IMR-90 (cell line): ENCODE data around the gene PSAP. TPM values are rescaled to one million over a fixed set of nuclear protein-coding genes. Genes with fewer than 3 reads are reported as not detected.

ENCODE experiments used
- ATAC-seq: fragments of 200-7000 bp; cut with Tn5 transposase; 2 replicates; pipeline ENCODE4 v1.9.1; 2020; ENCODE audit warnings: low read depth, mild to moderate bottlenecking, moderate library complexity
- BruUV-seq: library from RNA; stranded (reverse); fragments of 400-500 nt; replicated peaks from 2 replicates; lab custom pipeline; 2021; lab: Mats Ljungman, UMichigan
- CTCF ChIA-PET: fragments of 300-600 bp; formaldehyde crosslinking; extraction: SDS; loops from one replicate; lab custom pipeline; 2021; ENCODE audit warnings: antibody characterized with exemption; lab: Yijun Ruan, JAX
- POLR2A ChIA-PET: fragments of 300-600 bp; sonication (Branson Sonifier 250); formaldehyde crosslinking; loops from one replicate; lab custom pipeline; 2022; ENCODE audit warnings: antibody characterized with exemption; ENCODE audit not compliant: unreplicated experiment; lab: Charles Lee
- DNase-seq: peaks from one replicate; pipeline ENCODE4 v3.0.0; 2013
- H2AFZ ChIP-seq: replicated peaks from 2 replicates; pipeline ENCODE3; 2013; ENCODE audit warnings: low read length, mild to moderate bottlenecking; ENCODE audit not compliant: poor library complexity
- H2AK5ac ChIP-seq: 2 replicates; pipeline ENCODE4 v1.6.1; 2013; ENCODE audit warnings: low read depth, low read length, inconsistent platforms
- H2AK9ac ChIP-seq: replicated peaks from 2 replicates; pipeline ENCODE3; 2013; ENCODE audit warnings: mild to moderate bottlenecking, low read depth, low read length, moderate library complexity; ENCODE audit not compliant: poor library complexity
- H2BK120ac ChIP-seq: 2 replicates; pipeline ENCODE4 v1.6.1; 2013; ENCODE audit warnings: low read depth, low read length, inconsistent platforms
- H2BK15ac ChIP-seq: 3 replicates; pipeline ENCODE4 v1.6.1; 2013; ENCODE audit warnings: low read depth, low read length, inconsistent platforms
- H2BK20ac ChIP-seq: 2 replicates; pipeline ENCODE4 v1.6.1; 2013; ENCODE audit warnings: low read depth, mild to moderate bottlenecking, inconsistent platforms, low read length, moderate library complexity
- H2BK5ac ChIP-seq: 2 replicates; pipeline ENCODE4 v1.6.1; 2013; ENCODE audit warnings: mild to moderate bottlenecking, low read depth, low read length, inconsistent platforms; ENCODE audit not compliant: poor library complexity, severe bottlenecking
- H3K14ac ChIP-seq: replicated peaks from 2 replicates; pipeline ENCODE4 v1.6.1; 2013; ENCODE audit warnings: low read depth, low read length, inconsistent platforms
- H3K18ac ChIP-seq: 2 replicates; pipeline ENCODE4 v1.6.1; 2013; ENCODE audit warnings: low read depth, low read length, control low read depth
- H3K23ac ChIP-seq: 2 replicates; pipeline ENCODE4 v1.6.1; 2013; ENCODE audit warnings: low read depth, low read length, inconsistent platforms
- H3K27ac ChIP-seq: 2 replicates; pipeline ENCODE4 v1.5.1; 2013; ENCODE audit warnings: mild to moderate bottlenecking, control low read depth, low read length; ENCODE audit not compliant: insufficient read depth
- H3K27me3 ChIP-seq: 2 replicates; pipeline ENCODE4 v1.6.1; 2013; ENCODE audit warnings: low read length; ENCODE audit not compliant: control insufficient read depth, insufficient read depth
- H3K36me3 ChIP-seq: 2 replicates; pipeline ENCODE4 v1.6.1; 2013; ENCODE audit warnings: low read length, mixed read lengths; ENCODE audit not compliant: control insufficient read depth, insufficient read depth
- H3K4ac ChIP-seq: 2 replicates; pipeline ENCODE4 v1.6.1; 2013; ENCODE audit warnings: low read depth, low read length, inconsistent platforms
- H3K4me1 ChIP-seq: 2 replicates; pipeline ENCODE4 v1.6.1; 2013; ENCODE audit warnings: low read length, mixed read lengths; ENCODE audit not compliant: control insufficient read depth, insufficient read depth
- H3K4me2 ChIP-seq: 2 replicates; pipeline ENCODE4 v1.6.1; 2013; ENCODE audit warnings: low read depth, mild to moderate bottlenecking, control low read depth, low read length, moderate library complexity
- H3K4me3 ChIP-seq: 2 replicates; pipeline ENCODE4 v1.5.1; 2013; ENCODE audit warnings: low read depth, mild to moderate bottlenecking, control low read depth, low read length, moderate library complexity; ENCODE audit not compliant: insufficient read depth
- H3K56ac ChIP-seq: 2 replicates; pipeline ENCODE4 v1.6.1; 2013; ENCODE audit warnings: low read length, inconsistent platforms; ENCODE audit not compliant: insufficient read depth; ENCODE audit errors: extremely low read depth
- H3K79me1 ChIP-seq, 2 experiments: 2 replicates each; pipeline ENCODE4 v1.6.1; 2013; ENCODE audit warnings: low read length in 2 of 2, inconsistent platforms in 1 of 2, low read depth in 1 of 2
- H3K9ac ChIP-seq: 2 replicates; pipeline ENCODE4 v1.6.1; 2013; ENCODE audit warnings: low read depth, low read length, control low read depth
- H3K9me1 ChIP-seq: 2 replicates; pipeline ENCODE4 v1.6.1; 2013; ENCODE audit warnings: low read length, inconsistent platforms; ENCODE audit not compliant: insufficient read depth
- H3K9me3 ChIP-seq: 2 replicates; pipeline ENCODE4 v1.6.1; 2013; ENCODE audit warnings: low read length; ENCODE audit not compliant: control insufficient read depth, insufficient read depth
- H4K20me1 ChIP-seq: 2 replicates; pipeline ENCODE4 v1.6.1; 2013; ENCODE audit warnings: low read length, inconsistent platforms; ENCODE audit not compliant: insufficient read depth
- H4K5ac ChIP-seq: 2 replicates; pipeline ENCODE4 v1.6.1; 2013; ENCODE audit warnings: mild to moderate bottlenecking, low read depth, low read length, control low read depth
- H4K8ac ChIP-seq, 2 experiments: 2 replicates each; pipeline ENCODE4 v1.6.1; 2013; ENCODE audit warnings: low read depth in 2 of 2, low read length in 2 of 2, control low read depth in 1 of 2, inconsistent platforms in 1 of 2
- H4K91ac ChIP-seq: 2 replicates; pipeline ENCODE4 v1.6.1; 2013; ENCODE audit warnings: low read depth, low read length, inconsistent platforms; ENCODE audit not compliant: insufficient read depth
- ELK1 ChIP-seq: fragments of 150-350 bp; IDR thresholded peaks from 2 replicates; pipeline ENCODE4 v1.6.1; 2016; ENCODE audit warnings: low read depth, mild to moderate bottlenecking, low read length, moderate library complexity, borderline replicate concordance
- FOS ChIP-seq: fragments of 150-350 bp; IDR thresholded peaks from 2 replicates; pipeline ENCODE4 v1.6.1; 2016; ENCODE audit warnings: low read depth, low read length
- MAFK ChIP-seq: IDR thresholded peaks from 2 replicates; pipeline ENCODE4 v1.6.1; 2012; ENCODE audit warnings: low read depth, low read length, improper control_type of control experiment
- MAZ ChIP-seq: IDR thresholded peaks from 2 replicates; pipeline ENCODE4 v1.6.1; 2012; ENCODE audit warnings: low read depth, mild to moderate bottlenecking, low read length, improper control_type of control experiment, moderate library complexity, borderline replicate concordance
- MXI1 ChIP-seq: IDR thresholded peaks from 2 replicates; pipeline ENCODE4 v1.6.1; 2012; ENCODE audit warnings: low read depth, mild to moderate bottlenecking, low read length, moderate library complexity, borderline replicate concordance
- NFE2L2 ChIP-seq: fragments of 150-350 bp; IDR thresholded peaks from 2 replicates; pipeline ENCODE4 v1.6.1; 2016; ENCODE audit warnings: low read depth, mild to moderate bottlenecking, low read length
- POLR2A ChIP-seq: IDR thresholded peaks from 2 replicates; pipeline ENCODE4 v1.6.1; 2012; ENCODE audit warnings: mild to moderate bottlenecking, low read depth, low read length
- RAD21 ChIP-seq: IDR thresholded peaks from 2 replicates; pipeline ENCODE4 v1.6.1; 2012; ENCODE audit warnings: low read length, improper control_type of control experiment
- RCOR1 ChIP-seq: IDR thresholded peaks from 2 replicates; pipeline ENCODE4 v1.6.1; 2012; ENCODE audit warnings: mild to moderate bottlenecking, low read length, improper control_type of control experiment; ENCODE audit not compliant: insufficient replicate concordance
- RFX5 ChIP-seq: IDR thresholded peaks from 2 replicates; pipeline ENCODE4 v1.8.0; 2012; ENCODE audit warnings: low read depth, mild to moderate bottlenecking, low read length, moderate library complexity
- SMC3 ChIP-seq: fragments of 150-350 bp; IDR thresholded peaks from 2 replicates; pipeline ENCODE4 v1.6.1; 2016; ENCODE audit warnings: low read depth, mild to moderate bottlenecking, antibody characterized with exemption, low read length, moderate library complexity
- USF2 ChIP-seq: fragments of 150-350 bp; IDR thresholded peaks from 2 replicates; pipeline ENCODE4 v1.6.1; 2017; ENCODE audit warnings: mild to moderate bottlenecking, antibody characterized with exemption, low read length, low read depth
- WGBS, 2 experiments: methylation state at CpG; one replicate each; pipeline versions ENCODE4 v1.1.5 to v1.1.7; 2013; ENCODE audit warnings: missing lambda C conversion rate in 2 of 2; ENCODE audit not compliant: insufficient read length in 1 of 2; ENCODE audit errors: extremely low coverage in 2 of 2; 5-methylcytosine and 5-hydroxymethylcytosine counted together
- dilution Hi-C: fragments of 300-500 bp; cut with HindIII; formaldehyde crosslinking; loops from one replicate; pipeline ENCODE4 v1.14.3; 2018; ENCODE audit warnings: low sequenced_read_pairs; ENCODE audit not compliant: unreplicated experiment
- in situ Hi-C: fragments of 300-500 bp; cut with MboI; formaldehyde crosslinking; loops from 3 replicates; pipeline ENCODE4 v1.14.3; 2019; ENCODE audit warnings: low sequenced_read_pairs, inconsistent platforms, mixed read lengths
- intact Hi-C: fragments of 100-400 bp; cut with micrococcal nuclease; formaldehyde crosslinking; loops from 2 replicates; pipeline ENCODE4 v1.10.0; 2022
- polyA plus RNA-seq, 3 experiments: library from polyadenylated mRNA; depleted of rRNA; stranded (reverse); fragments of >200 nt; gene quantifications; 2 replicates each; pipeline ENCODE4 v1.2.3, GENCODE V29; 2012; ENCODE audit warnings: low replicate concordance in 1 of 3
- total RNA-seq: library from RNA; depleted of rRNA; stranded (reverse); fragments of >200 nt; gene quantifications from 2 replicates; pipeline ENCODE4 v1.2.3, GENCODE V29; 2012
- TF ChIP-seq, protein P1 (sequence below): conservative IDR thresholded peaks from 2 replicates; pipeline ENCODE4 v1.5.1; 2012; ENCODE audit warnings: mild to moderate bottlenecking, low read depth, low read length, improper control_type of control experiment

Gene PSAP
- total and polyA plus RNA-seq, 2 of the 4 experiments (the other 2 are of a cell fraction) = 216 to 876 TPM

DNA sequence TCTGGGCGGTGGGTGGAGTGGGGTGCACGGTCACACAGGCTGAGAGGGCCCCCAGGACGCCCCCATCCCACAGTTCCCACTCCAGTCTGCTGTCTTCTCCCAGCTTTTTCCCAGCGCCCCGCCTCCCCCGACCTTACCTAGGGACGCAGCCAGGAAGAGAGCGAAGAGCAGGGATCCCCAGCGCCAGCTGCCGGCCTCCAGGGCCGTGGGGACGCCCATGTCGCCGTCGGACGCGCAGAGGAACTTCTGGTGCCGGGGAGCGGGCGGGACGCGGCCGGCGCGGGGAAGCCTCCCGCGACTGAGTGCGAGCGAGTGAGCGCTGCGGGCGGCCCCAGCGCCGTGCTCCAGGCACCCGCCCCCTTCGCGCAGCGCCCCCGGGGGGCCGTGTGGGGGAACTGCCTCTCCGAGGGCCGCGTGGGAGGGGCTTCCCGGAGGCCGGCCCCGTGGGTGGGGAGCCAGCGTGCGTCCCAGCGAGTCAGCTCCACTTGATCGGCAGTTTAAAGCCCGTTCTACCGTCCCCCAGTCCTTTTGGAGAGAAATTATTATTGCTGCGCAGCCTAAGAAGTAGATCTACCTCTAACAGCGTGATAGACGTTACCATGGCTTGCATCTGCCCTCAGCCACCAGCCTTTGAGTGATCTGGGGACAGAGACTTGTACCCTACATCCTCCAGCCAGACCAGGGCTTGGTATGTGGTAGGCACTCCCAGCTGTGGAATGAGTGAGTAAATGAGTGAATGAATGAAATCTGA lies 77.7 kb downstream of the PSAP start, which contains the start of gene VSIR:
VSIR (minus strand) TSS at position 300 of the 751 bp plus-strand sequence; CDS start at position 219, 81 bp downstream.
- DNase-seq = peak; percentile 71
- Histone ChIP-seq H2BK15ac (peak within 1 kb of the TSS; percentile 80; the same call in 2 of the 3 replicates), H3K27ac (peak within 1 kb of the TSS; percentile 26), H3K9me1 (peaks cover 32% of the 10 kb centered on the region), H3K9ac (peak within 1 kb of the TSS; percentile 73), H2BK120ac (peak within 1 kb of the TSS; percentile 89), H4K20me1 (no peaks in the 10 kb centered on the region), H3K9me3 (no peaks in the 10 kb centered on the region), H3K4me3 (peak within 1 kb of the TSS; percentile 63), H2BK20ac (peak within 1 kb of the TSS; percentile 89), H3K23ac (peak within 1 kb of the TSS; percentile 83), H2AFZ (peak within 1 kb of the TSS; percentile 93), H4K5ac (peak within 1 kb of the TSS; percentile 10; the same call in 1 of the 2 replicates), H3K56ac (no peak within 1 kb of the TSS), H3K18ac (peak within 1 kb of the TSS; percentile 55; the same call in 1 of the 2 replicates), H3K27me3 (peaks cover 6% of the 10 kb centered on the region; the same call in 1 of the 2 replicates), H4K91ac (peak within 1 kb of the TSS; percentile 81), H4K8ac (peak within 1 kb of the TSS; percentile 3 to 64), H3K4ac (peak within 1 kb of the TSS; percentile 86), H2AK5ac (peak within 1 kb of the TSS; percentile 86), H3K14ac (peak within 1 kb of the TSS; percentile 78), H3K36me3 (no peaks in the 10 kb centered on the region), H2AK9ac (peak within 1 kb of the TSS; percentile 70), H3K4me1 (peaks cover 33% of the 10 kb centered on the region), H3K79me1 (peaks cover 6 to 21% of the 10 kb centered on the region in 2 experiments; a peak in 2 of 4 replicates), H2BK5ac (peak within 1 kb of the TSS; percentile 22), H3K4me2 (peak within 1 kb of the TSS; percentile 80)
- ATAC-seq = peak; percentile 91
- dilution Hi-C loops = no loop called here
- TF ChIP-seq MAZ = peak; percentile 98
- no peak for TF ChIP-seq NFE2L2
- peak; percentile 45 for TF ChIP-seq SMC3
- no peak for TF ChIP-seq MAFK
- no peak for TF ChIP-seq RCOR1
- TF ChIP-seq FOS = no peak
- peak; percentile 39; the same call in 1 of the 2 replicates for TF ChIP-seq USF2
- TF ChIP-seq MXI1 = peak; percentile 71; the same call in 1 of the 2 replicates
- peak; percentile 74 for TF ChIP-seq POLR2A
- TF ChIP-seq RFX5 = no peak
- TF ChIP-seq ELK1 = no peak
- TF ChIP-seq, protein P1, sequence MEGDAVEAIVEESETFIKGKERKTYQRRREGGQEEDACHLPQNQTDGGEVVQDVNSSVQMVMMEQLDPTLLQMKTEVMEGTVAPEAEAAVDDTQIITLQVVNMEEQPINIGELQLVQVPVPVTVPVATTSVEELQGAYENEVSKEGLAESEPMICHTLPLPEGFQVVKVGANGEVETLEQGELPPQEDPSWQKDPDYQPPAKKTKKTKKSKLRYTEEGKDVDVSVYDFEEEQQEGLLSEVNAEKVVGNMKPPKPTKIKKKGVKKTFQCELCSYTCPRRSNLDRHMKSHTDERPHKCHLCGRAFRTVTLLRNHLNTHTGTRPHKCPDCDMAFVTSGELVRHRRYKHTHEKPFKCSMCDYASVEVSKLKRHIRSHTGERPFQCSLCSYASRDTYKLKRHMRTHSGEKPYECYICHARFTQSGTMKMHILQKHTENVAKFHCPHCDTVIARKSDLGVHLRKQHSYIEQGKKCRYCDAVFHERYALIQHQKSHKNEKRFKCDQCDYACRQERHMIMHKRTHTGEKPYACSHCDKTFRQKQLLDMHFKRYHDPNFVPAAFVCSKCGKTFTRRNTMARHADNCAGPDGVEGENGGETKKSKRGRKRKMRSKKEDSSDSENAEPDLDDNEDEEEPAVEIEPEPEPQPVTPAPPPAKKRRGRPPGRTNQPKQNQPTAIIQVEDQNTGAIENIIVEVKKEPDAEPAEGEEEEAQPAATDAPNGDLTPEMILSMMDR = peak; percentile 92
- TF ChIP-seq RAD21 = peak; percentile 59
- CTCF ChIA-PET = interaction anchor here (0.6 kb wide), 2 partner anchors 54 to 155 kb away, joined by 3 to 5 read pairs; no protein-coding TSS in a partner anchor
- WGBS, 2 experiments = 3% methylated on average over 30 of the region's 55 CpGs; no CpG with 5 or more reads in 1 of the 2 experiments
- POLR2A ChIA-PET = no interaction called here
- intact Hi-C loops = loop anchor here (5.0 kb wide), 1 partner anchor 76 kb away; no protein-coding TSS in a partner anchor
- BruUV-seq = no TSS peak
- in situ Hi-C loops = no loop called here
